Naive B cell (primary cell): ENCODE results near the gene VPREB3. TPM values are rescaled to one million over a fixed set of nuclear protein-coding genes. Genes with fewer than 3 reads are reported as not detected.

Experiments used
- ATAC-seq, 2 donors: fragments of 150-1000 bp; cut with Tn5 transposase; 2 replicates each; pipeline ENCODE4 v1.10.0; 2021; ENCODE audit warnings: low read depth in 2 of 2, mild to moderate bottlenecking in 2 of 2, moderate library complexity in 2 of 2
- DNase-seq: peaks from one replicate; pipeline ENCODE4 v3.0.0; 2022
- H3K27ac Mint-ChIP-seq, 6 donors: one replicate each; pipeline ENCODE4 v1.8.0; 2020 to 2022; ENCODE audit warnings: mild to moderate bottlenecking in 6 of 6, mixed read lengths in 6 of 6, moderate library complexity in 5 of 6, inconsistent platforms in 2 of 6
- H3K27me3 Mint-ChIP-seq, 3 donors: one replicate each; pipeline ENCODE4 v1.8.0; 2021 to 2022; ENCODE audit warnings: mixed read lengths in 3 of 3, mild to moderate bottlenecking in 1 of 3
- H3K36me3 Mint-ChIP-seq, 2 donors: one replicate each; pipeline ENCODE4 v1.8.0; 2020 to 2022; ENCODE audit warnings: mixed read lengths in 2 of 2, inconsistent platforms in 1 of 2, mild to moderate bottlenecking in 1 of 2
- H3K4me1 Mint-ChIP-seq, 3 donors: one replicate each; pipeline ENCODE4 v1.8.0; 2020 to 2022; ENCODE audit warnings: mixed read lengths in 3 of 3, inconsistent platforms in 1 of 3, mild to moderate bottlenecking in 1 of 3, moderate library complexity in 1 of 3
- H3K4me3 Mint-ChIP-seq, 8 donors: one replicate each; pipeline ENCODE4 v1.8.0; 2020 to 2022; ENCODE audit warnings: mild to moderate bottlenecking in 8 of 8, mixed read lengths in 8 of 8, moderate library complexity in 8 of 8, inconsistent platforms in 2 of 8
- H3K9me3 Mint-ChIP-seq, 7 donors: one replicate each; pipeline ENCODE4 v1.8.0; 2020 to 2022; ENCODE audit warnings: mixed read lengths in 7 of 7, mild to moderate bottlenecking in 5 of 7, inconsistent platforms in 2 of 7, moderate library complexity in 1 of 7
- polyA plus RNA-seq, 6 donors: library from polyadenylated mRNA; unstranded; fragments of 300-500 nt; fragmentation: Illumina TruSeq; gene quantifications; one replicate each; pipeline ENCODE4 v1.2.3, GENCODE V29; 2021; ENCODE audit warnings: low read depth in 6 of 6

VPREB3 gene, protein sequence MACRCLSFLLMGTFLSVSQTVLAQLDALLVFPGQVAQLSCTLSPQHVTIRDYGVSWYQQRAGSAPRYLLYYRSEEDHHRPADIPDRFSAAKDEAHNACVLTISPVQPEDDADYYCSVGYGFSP
- 1,000 to 10,000 TPM in 5 of 6 donors, 100 to 1,000 TPM in 1; 910 to 1,673 (median 1,335) TPM for polyA plus RNA-seq

DNA sequence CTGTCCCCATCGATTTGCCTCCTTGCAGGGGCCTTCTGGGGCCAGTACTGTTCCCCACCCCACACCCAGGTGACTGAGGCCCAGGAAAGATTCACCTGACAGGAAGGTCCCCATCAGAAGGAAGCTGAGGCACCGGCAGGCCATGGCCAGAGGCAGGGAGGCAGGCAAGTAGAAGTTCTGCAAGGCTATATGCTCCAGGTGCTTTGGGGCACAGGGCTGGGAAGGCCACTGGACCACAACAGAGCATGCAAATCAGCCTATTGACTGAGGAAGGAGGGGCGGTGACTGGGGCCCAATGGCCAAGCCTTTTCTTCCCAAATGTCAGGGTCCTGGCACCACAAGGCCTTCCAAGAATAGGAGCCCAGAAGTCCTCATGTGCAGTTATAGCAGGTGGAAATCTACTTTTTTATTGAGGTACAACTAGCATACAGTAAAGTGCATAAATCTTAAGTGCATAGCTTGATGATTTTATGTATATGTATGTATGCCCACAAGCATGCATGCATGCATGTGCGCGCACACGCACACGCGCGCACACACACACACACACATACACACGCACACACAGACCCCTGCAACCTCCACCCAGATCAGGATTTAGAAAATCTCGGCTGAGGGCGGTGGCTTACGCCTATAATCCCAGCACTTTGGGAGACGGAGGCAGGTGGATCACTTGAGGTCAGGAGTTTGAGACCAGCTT lies at the start of gene VPREB3:
VPREB3 (minus strand) TSS at position 206 of the 700 bp plus-strand sequence; CDS start at position 144, 62 bp downstream.
- peak within 1 kb of the TSS; percentile 98 to 100 (median 100) for H3K27ac Mint-ChIP-seq
- H3K4me3 Mint-ChIP-seq = peak within 1 kb of the TSS; percentile 91 to 99 (median 97)
- H3K27me3 Mint-ChIP-seq = no peaks in the 10 kb centered on the region
- H3K9me3 Mint-ChIP-seq = no peaks in the 10 kb centered on the region
- DNase-seq (peak; percentile 55), ATAC-seq (no peak)
- no peaks in the 10 kb centered on the region for H3K36me3 Mint-ChIP-seq
- H3K4me1 Mint-ChIP-seq = peaks cover 53 to 74% (median 72%) of the 10 kb centered on the region in 3 donors

- Mint-ChIP-seq H3K27me3 (no peaks in the 10 kb centered on the region), H3K36me3 (peaks cover 11 to 30% of the 10 kb centered on the region in 2 donors)
Measured at GRCh38 chr22:23803001-23803819, 49.0 kb upstream of the VPREB3 start.

GRCh38 chr22:23801886-23802377 lies 47.7 kb upstream of the VPREB3 start:
- H3K9me3 Mint-ChIP-seq = peaks cover 0 to 3% (median 0%) of the 10 kb centered on the region in 7 donors
- H3K27ac Mint-ChIP-seq = peak overlapping the region; percentile 72 to 99 (median 98)
- H3K27me3 Mint-ChIP-seq = no peaks in the 10 kb centered on the region
- H3K4me1 Mint-ChIP-seq = peaks cover 57 to 86% (median 69%) of the 10 kb centered on the region in 3 donors
- DNase-seq (no peak), ATAC-seq (no peak)
- H3K36me3 Mint-ChIP-seq = peaks cover 11 to 30% of the 10 kb centered on the region in 2 donors
- peak overlapping the region in 6 of 8 donors; percentile 59 to 81 (median 73) for H3K4me3 Mint-ChIP-seq

More at GRCh38 chr22:23803001-23803819, 49.0 kb upstream of the VPREB3 start:
- DNase-seq = no peak
- peaks cover 0 to 3% (median 0%) of the 10 kb centered on the region in 7 donors for H3K9me3 Mint-ChIP-seq
- H3K27ac Mint-ChIP-seq = peak overlapping the region in 5 of 6 donors; percentile 92 to 99 (median 96)
- no peak for ATAC-seq
- peak overlapping the region in 6 of 8 donors; percentile 47 to 76 (median 70) for H3K4me3 Mint-ChIP-seq
- H3K4me1 Mint-ChIP-seq = peaks cover 63 to 87% (median 69%) of the 10 kb centered on the region in 3 donors

DNA sequence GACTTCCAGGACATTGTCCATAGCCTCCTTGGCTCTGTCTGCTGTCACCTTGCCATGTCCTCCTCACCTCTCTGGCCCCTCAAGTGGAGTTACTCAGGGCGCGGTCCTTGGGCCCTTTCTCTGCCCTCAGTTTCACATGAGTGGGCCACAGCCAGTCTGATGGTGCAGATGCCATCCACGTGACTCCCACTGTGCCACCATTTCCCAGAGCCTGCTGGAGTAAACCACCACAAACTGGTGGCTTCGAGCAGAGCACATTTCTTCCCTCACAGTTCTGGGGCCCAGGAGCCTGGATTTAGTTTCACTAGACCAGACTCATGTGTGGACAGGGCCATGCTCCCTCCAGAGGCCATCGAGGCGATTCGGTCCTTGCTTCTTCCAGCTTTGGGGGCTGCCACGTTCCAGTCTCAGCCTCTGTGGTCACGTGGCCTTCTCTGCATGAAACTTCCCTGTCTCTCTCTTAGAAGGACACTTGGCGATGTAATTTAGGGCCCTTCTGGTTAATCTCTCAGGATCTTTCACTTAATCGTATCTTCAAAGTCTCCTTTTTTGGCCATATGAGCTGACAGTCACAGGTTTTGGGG lies 47.1 kb upstream of the VPREB3 start:
- H3K27me3 Mint-ChIP-seq = no peaks in the 10 kb centered on the region
- peaks cover 0 to 3% (median 0%) of the 10 kb centered on the region in 7 donors for H3K9me3 Mint-ChIP-seq
- peaks cover 53 to 80% (median 72%) of the 10 kb centered on the region in 3 donors for H3K4me1 Mint-ChIP-seq
- DNase-seq (no peak), ATAC-seq (peak; percentile 6 to 10)
- peak overlapping the region; percentile 96 to 99 (median 99) for H3K27ac Mint-ChIP-seq
- peak overlapping the region; percentile 52 to 88 (median 74) for H3K4me3 Mint-ChIP-seq
- H3K36me3 Mint-ChIP-seq = peaks cover 16 to 35% of the 10 kb centered on the region in 2 donors

DNA sequence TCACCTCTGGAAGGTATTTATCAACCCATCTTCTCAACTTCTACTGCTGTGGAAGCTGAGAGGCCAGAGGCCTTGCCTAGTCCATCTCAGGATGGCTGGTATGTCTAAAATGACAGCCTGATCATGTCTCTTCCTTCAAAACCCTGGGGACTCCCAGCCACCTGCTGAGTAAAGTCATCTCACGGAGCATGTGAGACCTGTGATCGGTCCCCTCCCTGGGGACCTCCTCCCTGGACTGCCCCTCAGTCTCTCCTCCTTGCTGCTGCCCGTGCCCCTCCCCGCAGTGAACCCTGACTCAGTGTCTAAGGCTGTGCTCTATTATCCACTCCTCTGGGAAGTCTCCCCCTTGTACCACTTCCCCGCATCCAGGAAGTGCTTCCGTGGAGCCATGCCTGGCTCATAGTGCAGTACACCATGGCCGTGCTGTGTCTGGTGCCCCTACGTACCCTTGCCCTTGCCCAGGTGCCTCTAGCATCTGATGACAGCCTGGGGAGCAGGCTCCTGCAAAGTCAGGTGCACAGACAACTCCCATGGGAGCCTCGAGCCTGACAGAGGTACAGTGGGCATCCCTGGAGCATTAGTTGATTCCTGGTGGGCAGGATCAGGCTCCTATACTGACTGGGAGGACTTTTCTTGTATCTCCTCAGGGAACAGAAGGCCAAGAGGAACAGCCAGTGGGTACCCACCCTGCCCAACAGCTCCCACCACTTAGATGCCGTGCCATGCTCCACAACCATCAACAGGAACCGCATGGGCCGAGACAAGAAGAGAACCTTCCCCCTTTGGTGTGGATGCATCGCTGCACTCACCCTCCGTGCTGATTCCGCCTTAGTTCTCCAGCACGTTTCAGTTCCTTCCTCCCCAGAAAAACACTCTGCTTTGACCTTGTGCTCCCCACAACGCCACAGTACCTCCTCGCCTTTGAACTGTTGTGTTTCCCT lies 46.3 kb upstream of the VPREB3 start:
- Mint-ChIP-seq H3K9me3 (peaks cover 0 to 3% (median 0%) of the 10 kb centered on the region in 7 donors), H3K27me3 (no peaks in the 10 kb centered on the region), H3K27ac (peak overlapping the region; percentile 96 to 99 (median 99)), H3K36me3 (peaks cover 14 to 38% of the 10 kb centered on the region in 2 donors), H3K4me1 (peaks cover 46 to 72% (median 65%) of the 10 kb centered on the region in 3 donors), H3K4me3 (peak overlapping the region; percentile 52 to 88 (median 74))
- DNase-seq (peak; percentile 76), ATAC-seq (peak; percentile 78 to 83)

GRCh38 chr22:23796461-23796860 lies 42.2 kb upstream of the VPREB3 start:
- H3K36me3 Mint-ChIP-seq = peaks cover 22 to 32% of the 10 kb centered on the region in 2 donors
- H3K27ac Mint-ChIP-seq = peak overlapping the region in 4 of 6 donors; percentile 6 to 46 (median 28)
- peaks cover 29 to 38% (median 29%) of the 10 kb centered on the region in 3 donors for H3K4me1 Mint-ChIP-seq
- ATAC-seq (no peak), DNase-seq (no peak)
- H3K4me3 Mint-ChIP-seq = no peak overlapping the region
- no peaks in the 10 kb centered on the region for H3K27me3 Mint-ChIP-seq
- peaks cover 0 to 3% (median 0%) of the 10 kb centered on the region in 7 donors for H3K9me3 Mint-ChIP-seq

- Mint-ChIP-seq H3K9me3 (no peaks in the 10 kb centered on the region), H3K27ac (peak overlapping the region in 2 of 6 donors; percentile 36 to 75), H3K27me3 (no peaks in the 10 kb centered on the region), H3K4me1 (peaks cover 13 to 30% (median 22%) of the 10 kb centered on the region in 3 donors), H3K36me3 (peaks cover 20 to 21% of the 10 kb centered on the region in 2 donors), H3K4me3 (peak overlapping the region in 2 of 8 donors; percentile 29 to 57)
- DNase-seq (no peak), ATAC-seq (no peak)
Measured at GRCh38 chr22:23793326-23793725, 39.1 kb upstream of the VPREB3 start.

DNA sequence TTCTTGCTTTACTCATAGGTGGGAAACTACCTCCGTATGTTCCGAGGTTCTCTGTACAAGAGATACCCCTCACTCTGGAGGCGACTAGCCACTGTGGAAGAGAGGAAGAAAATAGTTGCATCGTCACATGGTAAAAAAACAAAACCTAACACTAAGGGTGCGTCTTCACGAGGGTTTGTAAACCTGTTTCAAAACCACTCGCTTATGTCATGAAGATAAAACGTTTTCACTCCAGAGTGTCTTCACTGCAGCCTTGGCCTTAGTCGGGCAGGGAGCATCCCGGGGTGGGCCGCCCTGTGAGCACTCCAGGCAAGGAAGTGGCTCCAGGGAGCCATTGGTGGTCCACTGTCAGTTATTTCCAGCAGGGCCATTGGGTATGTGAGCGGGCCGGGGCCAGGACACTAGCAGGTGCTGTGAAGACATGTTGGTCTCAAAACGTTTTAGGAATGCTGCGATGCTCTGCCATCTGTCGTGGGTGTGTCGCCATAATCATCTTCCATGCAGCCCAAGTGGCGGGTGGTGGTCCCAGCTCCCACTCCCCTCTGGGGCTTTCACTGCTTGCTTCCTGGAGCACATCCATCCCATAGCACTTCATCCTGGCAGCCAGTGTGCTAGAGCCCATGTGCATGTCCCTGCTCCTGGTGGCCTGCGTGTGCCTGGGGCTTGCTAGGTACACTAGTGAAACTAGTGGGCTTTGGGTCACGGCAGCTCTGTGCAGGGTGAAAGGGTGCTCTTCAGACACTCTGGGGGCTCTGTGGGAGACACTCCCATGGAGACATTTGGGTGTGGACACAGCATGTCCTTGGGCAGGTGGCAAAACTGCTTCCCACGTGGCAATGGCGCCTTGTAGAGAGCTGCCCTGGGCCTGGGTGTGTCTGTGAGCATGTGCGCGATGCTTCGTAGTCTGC lies 37.8 kb upstream of the VPREB3 start:
- Mint-ChIP-seq H3K27ac (peak overlapping the region in 3 of 6 donors; percentile 29 to 92 (median 36)), H3K4me3 (peak overlapping the region in 1 of 8 donors; percentile 15), H3K9me3 (no peaks in the 10 kb centered on the region), H3K4me1 (peaks cover 13 to 36% (median 22%) of the 10 kb centered on the region in 3 donors), H3K27me3 (no peaks in the 10 kb centered on the region), H3K36me3 (peaks cover 20 to 21% of the 10 kb centered on the region in 2 donors)
- ATAC-seq (no peak), DNase-seq (no peak)

DNA sequence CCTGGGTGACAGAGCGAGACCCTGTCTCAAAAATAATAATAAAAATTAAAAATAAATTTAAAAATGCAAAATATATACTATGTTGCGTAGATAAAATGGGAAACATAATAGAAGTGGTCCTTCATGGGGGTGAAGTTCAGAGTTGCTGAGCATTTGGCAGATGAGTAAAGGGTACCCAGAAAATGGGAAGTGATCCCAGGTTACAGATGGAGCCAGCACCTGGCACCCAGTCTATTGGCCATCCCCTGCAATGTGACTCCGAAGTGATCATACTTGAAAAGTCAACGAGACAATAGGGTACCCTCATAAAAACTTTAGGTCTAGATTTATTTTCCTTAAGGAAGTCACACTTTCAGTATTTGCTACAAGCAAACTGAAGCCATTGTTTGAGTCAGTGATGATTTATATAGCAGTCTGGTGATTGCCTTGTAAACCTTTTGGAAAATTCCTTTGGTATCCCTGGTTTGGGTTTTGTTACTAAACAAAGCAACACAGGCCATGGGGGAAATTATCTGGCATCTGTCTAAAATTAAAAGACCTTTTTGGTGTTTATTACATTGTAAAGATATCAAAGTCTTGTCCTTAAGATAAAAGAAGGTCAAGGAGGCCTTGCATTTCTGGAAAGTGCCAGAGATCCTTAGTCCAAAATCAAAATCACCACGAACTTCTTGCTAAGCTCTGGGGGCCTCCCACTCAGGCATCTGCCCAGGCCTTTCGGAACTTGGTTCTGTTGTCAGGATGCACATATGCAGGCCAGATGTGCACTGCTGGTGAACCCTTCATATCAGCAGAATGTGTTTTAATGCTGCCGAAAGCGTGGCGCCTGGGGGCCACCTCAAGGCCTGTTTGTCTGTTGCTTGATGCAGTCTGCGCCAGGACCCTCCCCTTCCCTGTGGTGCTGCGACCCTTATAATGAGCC lies 36.9 kb upstream of the VPREB3 start:
- H3K27ac Mint-ChIP-seq = no peak overlapping the region
- H3K4me3 Mint-ChIP-seq = no peak overlapping the region
- DNase-seq = no peak
- H3K9me3 Mint-ChIP-seq = no peaks in the 10 kb centered on the region
- no peaks in the 10 kb centered on the region for H3K27me3 Mint-ChIP-seq
- peaks cover 12 to 14% of the 10 kb centered on the region in 2 donors for H3K36me3 Mint-ChIP-seq
- H3K4me1 Mint-ChIP-seq = peaks cover 13 to 42% (median 25%) of the 10 kb centered on the region in 3 donors
- no peak for ATAC-seq

DNA sequence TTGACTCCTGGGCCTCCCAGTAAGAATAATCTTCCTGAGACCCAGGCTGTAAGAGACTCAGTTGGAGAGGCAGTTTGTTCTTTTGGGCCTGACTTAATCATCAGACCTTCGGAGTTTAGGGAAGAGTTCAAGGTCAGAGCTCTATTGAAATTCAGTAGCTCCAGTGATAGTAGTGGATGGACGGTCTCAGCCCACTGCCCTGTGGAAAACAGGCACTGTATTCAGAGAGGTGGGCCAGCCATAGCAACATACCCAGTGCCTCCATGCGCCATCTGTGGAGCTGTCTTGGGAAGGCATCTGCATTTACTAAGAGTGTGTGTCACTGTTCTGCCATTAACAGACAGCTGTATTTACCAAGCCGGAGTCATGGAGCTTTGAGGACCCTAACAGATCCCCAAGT lies 35.4 kb upstream of the VPREB3 start:
- peaks cover 14 to 45% (median 25%) of the 10 kb centered on the region in 3 donors for H3K4me1 Mint-ChIP-seq
- no peaks in the 10 kb centered on the region for H3K9me3 Mint-ChIP-seq
- H3K27ac Mint-ChIP-seq = peak overlapping the region in 3 of 6 donors; percentile 32 to 89 (median 69)
- ATAC-seq = no peak
- no peak for DNase-seq
- H3K4me3 Mint-ChIP-seq = peak overlapping the region; percentile 19 to 95 (median 48)
- H3K27me3 Mint-ChIP-seq = no peaks in the 10 kb centered on the region
- peaks cover 12% of the 10 kb centered on the region in 2 donors for H3K36me3 Mint-ChIP-seq
